T-helper 17 cell (primary cell): ENCODE measurements around the gene PPP1R3G. TPM values are rescaled to one million over a fixed set of nuclear protein-coding genes. Genes with fewer than 3 reads are reported as not detected.
"Not testable (repeated sequence)": the region's sequence is repeated elsewhere in the genome, so short reads cannot be mapped to it uniquely, and the experiment has no call there.

Experiments
- ATAC-seq: fragments of 150-1000 bp; cut with Tn5 transposase; 2 replicates; pipeline ENCODE4 v1.10.0; 2021; ENCODE audit warnings: mild to moderate bottlenecking, moderate library complexity
- DNase-seq, 3 donors: peaks; one replicate each; pipeline versions ENCODE4 v3.0.0 to v3.0.0-alpha.2; 2020 to 2021
- H3K9me3 ChIP-seq: one replicate; pipeline ENCODE4 v1.7.0; 2013; ENCODE audit warnings: low read length, mild to moderate bottlenecking; ENCODE audit not compliant: control insufficient read depth, poor library complexity, severe bottlenecking
- H3K27ac Mint-ChIP-seq: one replicate; pipeline ENCODE4 v1.8.0; 2022; ENCODE audit warnings: mild to moderate bottlenecking, moderate library complexity, mixed read lengths
- H3K27me3 Mint-ChIP-seq: one replicate; pipeline ENCODE4 v1.8.0; 2022; ENCODE audit warnings: mixed read lengths
- H3K36me3 Mint-ChIP-seq: one replicate; pipeline ENCODE4 v1.8.0; 2022; ENCODE audit warnings: low read depth, mixed read lengths
- H3K4me1 Mint-ChIP-seq: one replicate; pipeline ENCODE4 v1.8.0; 2022; ENCODE audit warnings: mild to moderate bottlenecking, mixed read lengths
- H3K4me3 Mint-ChIP-seq: one replicate; pipeline ENCODE4 v1.8.0; 2022; ENCODE audit warnings: mild to moderate bottlenecking, moderate library complexity, mixed read lengths
- total RNA-seq, 4 donors: library from RNA in 2 of 4; stranded (reverse) in 2 of 4; gene quantifications; one replicate each; pipeline ENCODE4 v1.2.3 and lab custom pipeline; 2022 to 2026

PPP1R3G gene
- total RNA-seq, 2 donors from 2014 or later: not detected

DNA sequence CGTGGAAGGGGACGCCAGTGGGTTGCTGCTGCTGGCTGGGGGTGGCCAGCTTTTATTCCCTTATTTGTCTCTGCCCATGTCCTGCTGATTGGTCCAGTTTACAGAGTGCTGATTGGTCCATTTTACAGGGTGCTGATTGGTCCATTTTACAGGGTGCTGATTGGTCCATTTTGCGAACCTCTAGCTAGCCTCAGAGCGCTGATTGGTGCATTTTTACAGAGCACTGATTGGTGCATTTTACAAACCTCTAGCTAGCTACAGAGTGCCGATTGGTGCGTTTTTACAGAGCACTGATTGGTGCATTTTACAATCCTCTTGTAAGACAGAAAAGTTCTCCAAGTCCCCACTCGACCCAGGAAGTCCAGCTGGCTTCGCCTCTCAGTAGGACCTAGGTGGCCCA, 35.4 kb downstream of the PPP1R3G start:
- not testable (repeated sequence) for H3K4me1 Mint-ChIP-seq, H3K4me3 Mint-ChIP-seq, DNase-seq, H3K36me3 Mint-ChIP-seq, H3K27ac Mint-ChIP-seq, ATAC-seq, H3K27me3 Mint-ChIP-seq, H3K9me3 ChIP-seq

DNA sequence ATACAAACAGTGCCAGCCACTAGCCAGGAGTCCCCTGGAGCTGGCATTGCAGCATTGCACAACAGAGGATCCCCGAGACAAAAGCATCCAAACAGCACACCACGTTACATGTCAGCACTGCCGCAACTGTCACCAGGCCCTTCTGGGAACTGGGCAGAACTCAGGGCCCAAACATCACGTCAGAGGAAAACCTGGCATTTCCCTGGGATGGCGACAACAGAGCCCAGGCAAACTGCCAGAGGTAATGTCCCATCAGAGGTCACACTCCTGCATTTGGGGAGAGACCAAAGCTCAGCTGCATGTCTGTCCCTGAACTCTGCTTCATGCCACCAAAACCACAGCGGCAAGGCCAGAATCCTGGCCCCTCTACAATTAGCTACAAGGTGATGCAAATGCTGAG, 36.3 kb downstream of the PPP1R3G start:
- Mint-ChIP-seq H3K4me1 (no peaks in the 10 kb centered on the region), H3K36me3 (no peaks in the 10 kb centered on the region), H3K27me3 (no peaks in the 10 kb centered on the region), H3K4me3 (no peak overlapping the region), H3K27ac (no peak overlapping the region)
- DNase-seq (no peak), ATAC-seq (no peak)
- no peaks in the 10 kb centered on the region for H3K9me3 ChIP-seq

GRCh38 chr6:5121956-5122355, 36.8 kb downstream of the PPP1R3G start:
- DNase-seq: no peak
- no peaks in the 10 kb centered on the region for H3K4me1 Mint-ChIP-seq
- no peak overlapping the region for H3K4me3 Mint-ChIP-seq
- H3K36me3 Mint-ChIP-seq: no peaks in the 10 kb centered on the region
- H3K27ac Mint-ChIP-seq: no peak overlapping the region
- H3K27me3 Mint-ChIP-seq: no peaks in the 10 kb centered on the region
- no peaks in the 10 kb centered on the region for H3K9me3 ChIP-seq
- no peak for ATAC-seq

- Mint-ChIP-seq H3K4me1 (no peaks in the 10 kb centered on the region), H3K36me3 (no peaks in the 10 kb centered on the region)
- ATAC-seq: no peak
Measured at GRCh38 chr6:5122504-5123112, 37.5 kb downstream of the PPP1R3G start.

DNA sequence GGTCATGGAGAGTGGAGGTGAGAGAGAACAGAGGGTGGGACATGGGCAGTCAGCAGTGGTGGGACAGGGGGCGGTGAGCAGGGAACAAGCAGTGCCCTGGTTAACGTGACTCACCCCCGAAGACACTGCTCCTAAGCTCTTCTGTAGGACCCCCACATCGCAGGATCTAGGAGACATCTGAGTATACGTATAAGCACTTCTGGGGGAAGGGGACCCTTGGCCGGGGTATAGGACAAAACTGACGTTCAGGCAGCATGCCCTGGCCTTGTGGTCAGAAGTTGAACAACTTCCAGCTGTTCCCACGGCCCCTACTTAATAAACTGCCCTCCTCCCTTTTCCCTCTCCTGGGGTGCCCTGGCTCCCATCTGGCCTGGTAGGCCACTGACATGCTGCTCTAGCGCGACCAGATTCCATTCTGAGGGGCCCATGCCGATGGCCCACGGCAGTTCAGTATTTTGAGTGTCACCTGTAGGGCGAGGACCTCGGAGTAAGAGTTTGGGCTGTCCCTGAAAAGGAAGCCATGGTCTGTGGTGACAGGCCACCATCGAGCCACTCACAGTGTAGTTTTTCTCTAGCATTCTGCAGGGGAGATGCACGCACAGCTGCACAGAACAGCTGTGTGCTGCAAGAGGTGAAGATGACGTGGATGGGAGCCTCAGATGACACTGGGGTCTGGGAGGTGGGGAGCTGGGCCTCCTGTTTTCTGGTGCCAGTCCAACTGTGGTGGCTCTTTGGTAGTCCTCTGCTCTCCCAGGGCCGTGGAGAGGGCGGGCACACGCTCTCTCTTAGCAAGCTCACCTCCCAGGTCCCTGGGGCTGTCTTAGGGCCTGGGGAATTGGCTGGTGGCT, 38.4 kb downstream of the PPP1R3G start:
- ATAC-seq (no peak), DNase-seq (no peak)
- H3K27me3 Mint-ChIP-seq: no peaks in the 10 kb centered on the region
- H3K27ac Mint-ChIP-seq: no peak overlapping the region
- no peaks in the 10 kb centered on the region for H3K4me1 Mint-ChIP-seq
- no peaks in the 10 kb centered on the region for H3K36me3 Mint-ChIP-seq
- H3K9me3 ChIP-seq: no peaks in the 10 kb centered on the region
- H3K4me3 Mint-ChIP-seq: peak overlapping the region; percentile 39

More at GRCh38 chr6:5122504-5123112, 37.5 kb downstream of the PPP1R3G start:
- Mint-ChIP-seq H3K27ac (no peak overlapping the region), H3K4me3 (peak overlapping the region; percentile 39), H3K27me3 (no peaks in the 10 kb centered on the region)
- no peak for DNase-seq
- no peaks in the 10 kb centered on the region for H3K9me3 ChIP-seq

GRCh38 chr6:5124526-5124925, 39.4 kb downstream of the PPP1R3G start:
- Mint-ChIP-seq H3K36me3 (peaks cover 2% of the 10 kb centered on the region), H3K27me3 (no peaks in the 10 kb centered on the region), H3K27ac (no peak overlapping the region), H3K4me3 (no peak overlapping the region), H3K4me1 (no peaks in the 10 kb centered on the region)
- DNase-seq (no peak), ATAC-seq (no peak)
- no peaks in the 10 kb centered on the region for H3K9me3 ChIP-seq

GRCh38 chr6:5125152-5126006, 40.2 kb downstream of the PPP1R3G start:
- H3K9me3 ChIP-seq: no peaks in the 10 kb centered on the region
- Mint-ChIP-seq H3K27me3 (no peaks in the 10 kb centered on the region), H3K4me3 (no peak overlapping the region), H3K36me3 (peaks cover 2% of the 10 kb centered on the region), H3K4me1 (no peaks in the 10 kb centered on the region), H3K27ac (peak overlapping the region; percentile 57)
- DNase-seq (no peak), ATAC-seq (no peak)

DNA sequence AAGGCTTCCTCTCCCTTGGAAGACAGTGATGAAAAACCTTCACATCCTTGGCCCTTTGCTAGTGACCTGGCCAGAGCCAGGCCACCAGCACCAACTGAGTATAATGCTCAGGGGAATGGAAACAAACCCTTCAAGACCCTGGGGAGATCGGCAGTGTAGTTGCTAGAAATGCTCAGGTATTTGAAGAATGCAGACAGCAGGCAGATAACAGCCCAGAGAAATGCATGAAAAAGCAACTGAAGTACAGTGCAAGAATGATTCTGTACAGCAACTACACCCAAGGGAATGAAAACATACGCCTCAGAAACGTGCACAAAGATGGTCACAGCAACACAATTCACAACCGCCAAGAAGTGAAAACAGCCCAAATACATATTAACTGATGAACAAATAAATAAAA, 41.1 kb downstream of the PPP1R3G start:
- peaks cover 5% of the 10 kb centered on the region for H3K36me3 Mint-ChIP-seq
- peaks cover 2% of the 10 kb centered on the region for H3K4me1 Mint-ChIP-seq
- H3K9me3 ChIP-seq: no peaks in the 10 kb centered on the region
- DNase-seq: no peak
- peak overlapping the region; percentile 57 for H3K27ac Mint-ChIP-seq
- H3K27me3 Mint-ChIP-seq: no peaks in the 10 kb centered on the region
- no peak for ATAC-seq
- no peak overlapping the region for H3K4me3 Mint-ChIP-seq

DNA sequence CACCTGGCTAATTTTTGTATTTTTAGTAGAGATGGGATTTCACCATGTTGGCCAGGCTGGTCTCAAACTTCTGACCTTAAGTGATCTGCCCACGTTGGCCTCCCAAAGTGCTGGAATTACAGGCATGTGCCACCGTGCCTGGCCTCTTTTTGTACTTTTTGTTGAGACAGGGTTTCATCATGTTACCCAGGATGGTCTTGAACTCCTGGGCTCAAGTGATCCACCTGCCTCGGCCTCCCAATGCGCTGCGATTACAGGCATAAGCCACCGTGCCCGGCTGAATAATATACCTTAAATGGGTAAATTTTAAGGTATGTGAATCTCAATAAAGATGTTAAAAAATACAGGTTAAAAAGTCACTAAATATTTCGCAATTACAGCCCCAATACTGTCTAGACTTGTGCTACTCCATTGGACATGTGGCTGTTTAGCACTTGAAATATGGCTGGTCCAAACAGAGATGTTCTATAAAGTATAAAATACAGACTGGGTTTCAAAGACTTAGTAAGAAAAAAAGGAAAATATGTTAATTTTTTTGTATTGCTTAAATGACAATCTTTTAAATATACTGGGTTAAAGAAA, 42.1 kb downstream of the PPP1R3G start:
- Mint-ChIP-seq H3K4me3 (no peak overlapping the region), H3K27me3 (no peaks in the 10 kb centered on the region), H3K27ac (no peak overlapping the region), H3K36me3 (peaks cover 5% of the 10 kb centered on the region), H3K4me1 (peaks cover 2% of the 10 kb centered on the region)
- no peak for ATAC-seq
- DNase-seq: no peak
- H3K9me3 ChIP-seq: no peaks in the 10 kb centered on the region

DNA sequence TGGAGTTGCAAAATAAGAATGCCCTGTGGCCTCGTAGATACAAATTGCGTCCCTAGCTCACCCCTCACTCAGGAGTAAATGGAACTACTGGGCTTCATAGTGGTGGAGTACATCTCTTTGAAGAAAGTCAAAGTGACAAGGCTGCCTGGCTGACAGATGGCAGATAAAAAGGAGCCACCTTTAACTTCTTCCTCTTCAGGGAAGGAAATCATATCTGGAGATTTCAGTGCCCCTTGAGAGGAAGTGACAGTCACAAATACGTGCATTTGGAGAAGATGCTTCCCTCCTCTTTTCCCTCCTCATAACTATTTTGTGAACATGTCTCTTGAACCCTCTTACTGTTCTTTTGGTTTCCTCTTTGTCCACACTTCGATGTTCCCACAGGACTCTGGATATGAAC, 43.2 kb downstream of the PPP1R3G start:
- no peak overlapping the region for H3K4me3 Mint-ChIP-seq
- no peaks in the 10 kb centered on the region for H3K9me3 ChIP-seq
- peaks cover 5% of the 10 kb centered on the region for H3K4me1 Mint-ChIP-seq
- no peak overlapping the region for H3K27ac Mint-ChIP-seq
- H3K27me3 Mint-ChIP-seq: no peaks in the 10 kb centered on the region
- DNase-seq (no peak), ATAC-seq (no peak)
- H3K36me3 Mint-ChIP-seq: peaks cover 8% of the 10 kb centered on the region

DNA sequence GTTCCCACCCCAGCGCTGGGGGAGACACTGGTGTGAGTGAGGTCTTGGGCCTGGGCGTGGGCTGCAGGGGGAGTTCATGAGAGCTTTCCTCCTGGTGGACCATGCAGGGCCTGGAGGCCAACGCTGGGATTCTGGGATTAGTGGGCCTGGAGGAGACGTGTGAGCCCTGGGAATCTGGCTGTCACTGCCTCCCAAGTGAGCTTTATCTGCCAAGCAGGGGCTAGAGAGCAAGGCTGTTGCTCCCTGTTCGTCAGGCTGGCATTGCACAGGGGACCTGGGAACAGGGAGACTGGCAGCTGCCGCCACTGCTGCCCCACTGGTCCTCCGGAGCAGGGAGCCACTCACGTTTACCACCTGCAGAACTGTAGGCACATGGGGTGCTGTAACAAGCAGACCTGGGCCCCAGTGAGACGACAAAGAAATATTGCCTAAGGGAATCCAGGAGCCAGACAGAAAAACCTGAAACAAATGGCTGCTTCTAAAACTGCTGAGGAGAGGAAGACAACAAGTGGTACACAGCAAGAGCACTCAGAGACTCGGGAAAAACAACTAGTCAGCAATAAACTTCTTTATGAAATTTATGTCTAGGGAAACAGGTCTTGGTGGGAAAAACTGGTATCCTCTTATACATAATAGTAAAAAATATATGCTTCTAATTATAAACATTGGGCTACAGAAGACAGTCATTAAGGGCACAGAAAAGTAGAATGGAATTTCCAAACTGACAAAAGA, 45.2 kb downstream of the PPP1R3G start:
- DNase-seq (no peak), ATAC-seq (no peak)

GRCh38 chr6:5132731-5133130, 47.6 kb downstream of the PPP1R3G start:
- H3K36me3 Mint-ChIP-seq: peaks cover 8% of the 10 kb centered on the region
- H3K4me1 Mint-ChIP-seq: peaks cover 12% of the 10 kb centered on the region
- no peaks in the 10 kb centered on the region for H3K27me3 Mint-ChIP-seq
- no peaks in the 10 kb centered on the region for H3K9me3 ChIP-seq
- ATAC-seq (peak; percentile 37), DNase-seq (no peak)
- no peak overlapping the region for H3K27ac Mint-ChIP-seq
- H3K4me3 Mint-ChIP-seq: no peak overlapping the region

More for the DNA sequence above, 45.2 kb downstream of the PPP1R3G start:
- no peaks in the 10 kb centered on the region for H3K27me3 Mint-ChIP-seq
- peaks cover 5% of the 10 kb centered on the region for H3K4me1 Mint-ChIP-seq
- H3K9me3 ChIP-seq: no peaks in the 10 kb centered on the region
- H3K27ac Mint-ChIP-seq: no peak overlapping the region
- H3K4me3 Mint-ChIP-seq: no peak overlapping the region
- H3K36me3 Mint-ChIP-seq: peaks cover 8% of the 10 kb centered on the region
